HEK293 (cell line): ENCODE data around the gene MACC1.

ENCODE experiments used
- CTCF ChIA-PET: fragments of 350-600 bp; formaldehyde crosslinking; extraction: SDS; loops from one replicate; lab custom pipeline; 2021; ENCODE audit warnings: antibody characterized with exemption; lab: Yijun Ruan, JAX
- POLR2A ChIA-PET: fragments of 300-600 bp; formaldehyde crosslinking; extraction: SDS; loops from one replicate; lab custom pipeline; 2020; ENCODE audit warnings: antibody characterized with exemption, inconsistent platforms; lab: Yijun Ruan, JAX
- H3K27ac ChIP-seq: fragments of 200-500 bp; sonication (Bioruptor generic); 2 replicates; pipeline ENCODE4 v1.5.1; 2014; ENCODE audit warnings: low read depth, low read length, control low read depth, inconsistent platforms; ENCODE audit errors: extremely low read depth
- H3K36me3 ChIP-seq, 2 experiments: fragments of 200-500 bp in 1 of 2; sonication (Bioruptor generic) in 1 of 2; 1 replicate in 1 of 2; 2 replicates in 1 of 2; pipeline ENCODE4 v1.5.1; 2014 to 2017; ENCODE audit warnings: inconsistent platforms in 2 of 2, low read length in 2 of 2; ENCODE audit not compliant: control insufficient read depth in 2 of 2, insufficient read depth in 1 of 2
- H3K4me1 ChIP-seq: fragments of 200-500 bp; sonication (Bioruptor generic); 2 replicates; pipeline ENCODE4 v1.5.1; 2014; ENCODE audit warnings: mild to moderate bottlenecking, low read length, inconsistent platforms; ENCODE audit not compliant: control insufficient read depth, insufficient read depth
- H3K4me3 ChIP-seq: 2 replicates; pipeline ENCODE4 v1.5.1; 2011; ENCODE audit warnings: low read depth, mild to moderate bottlenecking, control low read depth, low read length, moderate library complexity
- H3K9me3 ChIP-seq: fragments of 200-500 bp; sonication (Bioruptor generic); 2 replicates; pipeline ENCODE4 v1.5.1; 2014; ENCODE audit warnings: low read depth, low read length, inconsistent platforms; ENCODE audit not compliant: control insufficient read depth, insufficient read depth
- SP7 ChIP-seq: fragments of 450-650 bp; formaldehyde crosslinking; IDR thresholded peaks from 2 replicates; pipeline ENCODE4 v1.5.1; 2016; ENCODE audit warnings: missing biosample characterization, missing genetic modification characterization
- ZBTB20 ChIP-seq: fragments of 450-650 bp; formaldehyde crosslinking; IDR thresholded peaks from 2 replicates; pipeline ENCODE4 v1.5.1; 2016; ENCODE audit warnings: missing biosample characterization, missing genetic modification characterization
- ZBTB8A ChIP-seq: fragments of 450-650 bp; formaldehyde crosslinking; IDR thresholded peaks from 2 replicates; pipeline ENCODE4 v1.5.1; 2016; ENCODE audit warnings: missing biosample characterization, missing genetic modification characterization
- ZFP3 ChIP-seq: fragments of 450-650 bp; formaldehyde crosslinking; IDR thresholded peaks from 2 replicates; pipeline ENCODE4 v1.5.1; 2016; ENCODE audit warnings: low read depth, missing biosample characterization, missing genetic modification characterization
- ZNF391 ChIP-seq: fragments of 450-650 bp; formaldehyde crosslinking; IDR thresholded peaks from 2 replicates; pipeline ENCODE4 v1.5.1; 2016; ENCODE audit warnings: low read depth, missing biosample characterization, missing genetic modification characterization, borderline replicate concordance
- ZNF394 ChIP-seq: fragments of 450-650 bp; formaldehyde crosslinking; IDR thresholded peaks from 2 replicates; pipeline ENCODE4 v1.5.1; 2016; ENCODE audit warnings: missing biosample characterization, missing genetic modification characterization, mild to moderate bottlenecking, moderate library complexity, borderline replicate concordance
- ZNF48 ChIP-seq: fragments of 450-650 bp; formaldehyde crosslinking; IDR thresholded peaks from 2 replicates; pipeline ENCODE4 v1.5.1; 2016; ENCODE audit warnings: missing biosample characterization, missing genetic modification characterization
- ZNF558 ChIP-seq: fragments of 450-650 bp; formaldehyde crosslinking; IDR thresholded peaks from 2 replicates; pipeline ENCODE4 v1.5.1; 2016; ENCODE audit warnings: missing biosample characterization, missing genetic modification characterization
- ZNF654 ChIP-seq: fragments of 450-650 bp; formaldehyde crosslinking; IDR thresholded peaks from 2 replicates; pipeline ENCODE4 v1.5.1; 2016; ENCODE audit warnings: low read depth, missing biosample characterization, missing genetic modification characterization
- TF ChIP-seq, protein P1 (sequence below): fragments of 450-650 bp; formaldehyde crosslinking; IDR thresholded peaks from 2 replicates; pipeline ENCODE4 v1.5.1; 2016; ENCODE audit warnings: missing biosample characterization, missing genetic modification characterization
- TF ChIP-seq, protein P2 (sequence below): fragments of 450-650 bp; formaldehyde crosslinking; IDR thresholded peaks from 2 replicates; pipeline ENCODE4 v1.5.1; 2016; ENCODE audit warnings: missing biosample characterization, missing genetic modification characterization
- TF ChIP-seq, protein P3 (sequence below): fragments of 450-650 bp; formaldehyde crosslinking; IDR thresholded peaks from 2 replicates; pipeline ENCODE4 v1.5.1; 2016; ENCODE audit warnings: missing biosample characterization, missing genetic modification characterization
- TF ChIP-seq, protein P4 (sequence below): fragments of 450-650 bp; formaldehyde crosslinking; IDR thresholded peaks from 2 replicates; pipeline ENCODE4 v1.5.1; 2016; ENCODE audit warnings: missing biosample characterization, missing genetic modification characterization

MACC1 gene

DNA sequence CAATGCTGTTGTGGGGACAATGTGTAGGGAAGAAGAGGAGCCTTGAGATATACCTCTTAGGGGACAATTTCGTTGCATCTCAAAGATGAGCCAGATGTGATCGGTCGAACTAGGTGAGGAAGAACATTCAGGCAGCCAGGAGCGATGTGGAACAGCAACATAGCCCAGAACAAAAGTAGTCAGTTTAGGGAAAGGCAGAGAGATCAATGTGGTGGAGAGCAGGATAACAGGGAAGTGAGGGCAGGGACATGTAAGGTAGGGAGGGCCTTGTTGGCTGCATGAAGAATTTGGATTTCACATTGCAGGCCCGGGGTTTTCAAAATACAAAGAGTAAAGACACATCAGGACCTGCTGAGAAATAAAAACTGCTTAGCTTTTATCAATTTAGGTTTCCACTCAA is 29.1 kb upstream of the MACC1 start (continued):
- TF ChIP-seq, protein P1, sequence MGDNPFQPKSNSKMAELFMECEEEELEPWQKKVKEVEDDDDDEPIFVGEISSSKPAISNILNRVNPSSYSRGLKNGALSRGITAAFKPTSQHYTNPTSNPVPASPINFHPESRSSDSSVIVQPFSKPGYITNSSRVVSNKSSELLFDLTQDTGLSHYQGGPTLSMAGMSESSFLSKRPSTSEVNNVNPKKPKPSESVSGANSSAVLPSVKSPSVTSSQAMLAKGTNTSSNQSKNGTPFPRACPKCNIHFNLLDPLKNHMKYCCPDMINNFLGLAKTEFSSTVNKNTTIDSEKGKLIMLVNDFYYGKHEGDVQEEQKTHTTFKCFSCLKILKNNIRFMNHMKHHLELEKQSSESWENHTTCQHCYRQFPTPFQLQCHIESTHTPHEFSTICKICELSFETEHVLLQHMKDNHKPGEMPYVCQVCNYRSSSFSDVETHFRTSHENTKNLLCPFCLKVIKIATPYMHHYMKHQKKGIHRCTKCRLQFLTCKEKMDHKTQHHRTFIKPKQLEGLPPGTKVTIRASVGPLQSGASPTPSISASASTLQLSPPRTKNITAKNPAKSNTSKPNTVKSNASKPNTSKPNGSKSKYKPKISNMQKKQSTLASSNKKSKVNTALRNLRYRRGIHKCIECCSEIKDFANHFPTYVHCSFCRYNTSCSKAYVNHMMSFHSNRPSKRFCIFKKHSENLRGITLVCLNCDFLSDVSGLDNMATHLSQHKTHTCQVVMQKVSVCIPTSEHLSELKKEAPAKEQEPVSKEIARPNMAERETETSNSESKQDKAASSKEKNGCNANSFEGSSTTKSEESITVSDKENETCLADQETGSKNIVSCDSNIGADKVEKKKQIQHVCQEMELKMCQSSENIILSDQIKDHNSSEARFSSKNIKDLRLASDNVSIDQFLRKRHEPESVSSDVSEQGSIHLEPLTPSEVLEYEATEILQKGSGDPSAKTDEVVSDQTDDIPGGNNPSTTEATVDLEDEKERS (tag by site-specific recombination) = no peak
- TF ChIP-seq ZNF394 = no peak
- TF ChIP-seq ZNF391 (tag by site-specific recombination) = no peak

DNA sequence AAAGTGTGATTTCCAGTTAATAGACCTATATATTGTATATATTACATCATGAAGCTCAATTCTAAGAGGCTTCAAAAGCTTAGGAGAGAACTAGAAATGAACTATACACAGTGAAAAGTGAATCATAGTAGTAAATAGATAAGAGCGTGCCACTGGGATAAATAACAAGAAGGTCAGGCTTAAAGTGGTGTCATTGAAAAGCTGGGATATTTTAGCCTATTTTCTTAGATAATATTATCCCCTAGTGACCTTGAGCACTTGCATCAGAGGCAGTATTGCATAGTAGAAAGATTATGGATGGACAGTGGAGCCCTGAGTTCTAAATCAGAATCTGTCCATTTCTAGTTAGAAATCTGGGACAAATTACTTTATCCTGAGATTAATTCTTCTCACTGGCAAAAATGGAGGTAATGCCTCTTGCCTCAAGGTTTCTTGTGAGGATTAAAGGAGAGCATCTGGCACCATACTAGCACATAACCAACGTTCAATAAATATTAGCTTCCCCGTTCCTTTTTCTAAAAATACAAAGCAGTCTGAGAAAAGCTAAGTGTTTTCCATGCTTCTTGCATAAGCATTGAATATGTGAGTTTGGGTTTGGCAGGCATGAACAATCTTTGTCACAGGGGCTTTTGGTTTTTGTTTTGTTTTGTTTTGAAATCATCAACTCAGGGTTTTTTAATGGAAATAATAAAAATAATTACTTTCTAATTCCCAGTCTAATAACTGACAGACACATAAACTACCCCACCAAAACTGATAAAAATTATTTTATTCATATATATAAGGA is 27.3 kb upstream of the MACC1 start:
- Histone ChIP-seq H3K4me1 (peaks cover 6% of the 10 kb centered on the region), H3K27ac (no peak overlapping the region), H3K36me3 (no peaks in the 10 kb centered on the region), H3K9me3 (no peaks in the 10 kb centered on the region), H3K4me3 (no peak overlapping the region)
- TF ChIP-seq ZNF654 (no peak), SP7 (tag by site-specific recombination) (no peak), ZBTB20 (no peak), ZNF48 (no peak), ZFP3 (no peak), ZNF558 (tag by site-specific recombination) (no peak)
- TF ChIP-seq, protein P2, sequence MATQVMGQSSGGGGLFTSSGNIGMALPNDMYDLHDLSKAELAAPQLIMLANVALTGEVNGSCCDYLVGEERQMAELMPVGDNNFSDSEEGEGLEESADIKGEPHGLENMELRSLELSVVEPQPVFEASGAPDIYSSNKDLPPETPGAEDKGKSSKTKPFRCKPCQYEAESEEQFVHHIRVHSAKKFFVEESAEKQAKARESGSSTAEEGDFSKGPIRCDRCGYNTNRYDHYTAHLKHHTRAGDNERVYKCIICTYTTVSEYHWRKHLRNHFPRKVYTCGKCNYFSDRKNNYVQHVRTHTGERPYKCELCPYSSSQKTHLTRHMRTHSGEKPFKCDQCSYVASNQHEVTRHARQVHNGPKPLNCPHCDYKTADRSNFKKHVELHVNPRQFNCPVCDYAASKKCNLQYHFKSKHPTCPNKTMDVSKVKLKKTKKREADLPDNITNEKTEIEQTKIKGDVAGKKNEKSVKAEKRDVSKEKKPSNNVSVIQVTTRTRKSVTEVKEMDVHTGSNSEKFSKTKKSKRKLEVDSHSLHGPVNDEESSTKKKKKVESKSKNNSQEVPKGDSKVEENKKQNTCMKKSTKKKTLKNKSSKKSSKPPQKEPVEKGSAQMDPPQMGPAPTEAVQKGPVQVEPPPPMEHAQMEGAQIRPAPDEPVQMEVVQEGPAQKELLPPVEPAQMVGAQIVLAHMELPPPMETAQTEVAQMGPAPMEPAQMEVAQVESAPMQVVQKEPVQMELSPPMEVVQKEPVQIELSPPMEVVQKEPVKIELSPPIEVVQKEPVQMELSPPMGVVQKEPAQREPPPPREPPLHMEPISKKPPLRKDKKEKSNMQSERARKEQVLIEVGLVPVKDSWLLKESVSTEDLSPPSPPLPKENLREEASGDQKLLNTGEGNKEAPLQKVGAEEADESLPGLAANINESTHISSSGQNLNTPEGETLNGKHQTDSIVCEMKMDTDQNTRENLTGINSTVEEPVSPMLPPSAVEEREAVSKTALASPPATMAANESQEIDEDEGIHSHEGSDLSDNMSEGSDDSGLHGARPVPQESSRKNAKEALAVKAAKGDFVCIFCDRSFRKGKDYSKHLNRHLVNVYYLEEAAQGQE (tag by site-specific recombination) = no peak
- TF ChIP-seq, protein P3, sequence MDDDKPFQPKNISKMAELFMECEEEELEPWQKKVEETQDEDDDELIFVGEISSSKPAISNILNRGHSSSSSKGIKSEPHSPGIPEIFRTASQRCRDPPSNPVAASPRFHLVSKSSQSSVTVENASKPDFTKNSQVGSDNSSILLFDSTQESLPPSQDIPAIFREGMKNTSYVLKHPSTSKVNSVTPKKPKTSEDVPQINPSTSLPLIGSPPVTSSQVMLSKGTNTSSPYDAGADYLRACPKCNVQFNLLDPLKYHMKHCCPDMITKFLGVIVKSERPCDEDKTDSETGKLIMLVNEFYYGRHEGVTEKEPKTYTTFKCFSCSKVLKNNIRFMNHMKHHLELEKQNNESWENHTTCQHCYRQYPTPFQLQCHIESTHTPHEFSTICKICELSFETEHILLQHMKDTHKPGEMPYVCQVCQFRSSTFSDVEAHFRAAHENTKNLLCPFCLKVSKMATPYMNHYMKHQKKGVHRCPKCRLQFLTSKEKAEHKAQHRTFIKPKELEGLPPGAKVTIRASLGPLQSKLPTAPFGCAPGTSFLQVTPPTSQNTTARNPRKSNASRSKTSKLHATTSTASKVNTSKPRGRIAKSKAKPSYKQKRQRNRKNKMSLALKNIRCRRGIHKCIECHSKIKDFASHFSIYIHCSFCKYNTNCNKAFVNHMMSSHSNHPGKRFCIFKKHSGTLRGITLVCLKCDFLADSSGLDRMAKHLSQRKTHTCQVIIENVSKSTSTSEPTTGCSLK (tag by site-specific recombination) = no peak
- CTCF ChIA-PET = interaction anchor here (0.8 kb wide), 1 partner anchor 12 kb away, joined by 5 read pairs; no protein-coding TSS in a partner anchor
- POLR2A ChIA-PET = no interaction called here

DNA sequence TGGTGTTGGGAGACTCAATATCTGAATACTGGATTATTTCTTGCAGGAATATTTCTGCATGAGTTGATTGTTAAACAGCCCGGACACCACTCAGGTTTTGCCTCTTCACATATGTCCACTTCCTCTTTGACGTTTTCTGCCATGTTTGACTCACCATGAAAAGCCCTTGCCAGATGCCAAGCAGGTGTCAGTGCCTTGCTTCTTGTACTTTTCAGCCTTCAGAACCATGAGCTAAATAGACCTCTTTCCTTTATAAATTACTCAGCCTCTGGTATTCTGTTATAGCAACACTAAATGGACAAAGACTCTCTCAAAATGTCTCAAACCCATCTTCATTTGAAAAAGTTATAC is 24.7 kb upstream of the MACC1 start:
- Histone ChIP-seq H3K27ac (no peak overlapping the region), H3K4me1 (peaks cover 6% of the 10 kb centered on the region)
- POLR2A ChIA-PET = no interaction called here
- 0 out of 2 replicates have a peak, but pooled peaks have one; percentile 4 for TF ChIP-seq ZBTB8A (tag by site-specific recombination)
- TF ChIP-seq, protein P4, sequence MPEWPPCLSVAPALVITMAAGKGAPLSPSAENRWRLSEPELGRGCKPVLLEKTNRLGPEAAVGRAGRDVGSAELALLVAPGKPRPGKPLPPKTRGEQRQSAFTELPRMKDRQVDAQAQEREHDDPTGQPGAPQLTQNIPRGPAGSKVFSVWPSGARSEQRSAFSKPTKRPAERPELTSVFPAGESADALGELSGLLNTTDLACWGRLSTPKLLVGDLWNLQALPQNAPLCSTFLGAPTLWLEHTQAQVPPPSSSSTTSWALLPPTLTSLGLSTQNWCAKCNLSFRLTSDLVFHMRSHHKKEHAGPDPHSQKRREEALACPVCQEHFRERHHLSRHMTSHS (tag by site-specific recombination) = no peak
- TF ChIP-seq, all 188 proteins: peak for 1
- Histone ChIP-seq H3K4me3 (no peak overlapping the region), H3K9me3 (no peaks in the 10 kb centered on the region), H3K36me3 (no peaks in the 10 kb centered on the region)
- CTCF ChIA-PET = interaction anchor here (0.6 to 0.8 kb wide), 3 partner anchors 299 to 750 kb away, joined by 3 to 5 read pairs (median 3); no protein-coding TSS in a partner anchor
